GM12874 (cell line): Measurements from ENCODE around the gene SBF2.

Experiments
- TF ChIP-seq, protein P1 (sequence below): IDR thresholded peaks from 2 replicates; pipeline ENCODE4 v1.5.1; 2011; ENCODE audit warnings: low read depth, mild to moderate bottlenecking, control low read depth, low read length, moderate library complexity; ENCODE audit not compliant: insufficient read depth

SBF2 gene

DNA sequence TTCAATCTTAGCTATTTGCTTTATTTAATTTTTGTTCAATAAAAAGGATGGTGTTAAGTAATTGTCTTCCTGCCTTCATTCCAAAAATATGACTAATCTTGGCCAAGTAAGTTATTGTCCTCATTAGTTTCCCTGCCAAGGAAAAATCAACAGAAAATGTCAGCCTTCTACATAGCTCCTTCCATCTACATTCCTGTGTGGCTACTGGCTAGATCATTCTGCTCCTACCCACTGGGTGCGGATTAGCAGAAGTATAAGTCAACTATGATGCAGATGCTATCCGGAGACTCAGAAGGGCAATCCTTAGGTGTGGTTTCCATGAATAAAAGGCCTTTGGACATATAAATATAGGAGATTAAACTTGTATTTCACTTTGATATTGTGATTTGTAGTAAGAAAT, 154.4 kb downstream of the SBF2 start:
- TF ChIP-seq, protein P1, sequence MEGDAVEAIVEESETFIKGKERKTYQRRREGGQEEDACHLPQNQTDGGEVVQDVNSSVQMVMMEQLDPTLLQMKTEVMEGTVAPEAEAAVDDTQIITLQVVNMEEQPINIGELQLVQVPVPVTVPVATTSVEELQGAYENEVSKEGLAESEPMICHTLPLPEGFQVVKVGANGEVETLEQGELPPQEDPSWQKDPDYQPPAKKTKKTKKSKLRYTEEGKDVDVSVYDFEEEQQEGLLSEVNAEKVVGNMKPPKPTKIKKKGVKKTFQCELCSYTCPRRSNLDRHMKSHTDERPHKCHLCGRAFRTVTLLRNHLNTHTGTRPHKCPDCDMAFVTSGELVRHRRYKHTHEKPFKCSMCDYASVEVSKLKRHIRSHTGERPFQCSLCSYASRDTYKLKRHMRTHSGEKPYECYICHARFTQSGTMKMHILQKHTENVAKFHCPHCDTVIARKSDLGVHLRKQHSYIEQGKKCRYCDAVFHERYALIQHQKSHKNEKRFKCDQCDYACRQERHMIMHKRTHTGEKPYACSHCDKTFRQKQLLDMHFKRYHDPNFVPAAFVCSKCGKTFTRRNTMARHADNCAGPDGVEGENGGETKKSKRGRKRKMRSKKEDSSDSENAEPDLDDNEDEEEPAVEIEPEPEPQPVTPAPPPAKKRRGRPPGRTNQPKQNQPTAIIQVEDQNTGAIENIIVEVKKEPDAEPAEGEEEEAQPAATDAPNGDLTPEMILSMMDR: no peak

- TF ChIP-seq, protein P1: no peak
These were observed 154.9 kb downstream of the SBF2 start for GRCh38 chr11:10139143-10139542.

- TF ChIP-seq, protein P1: no peak
These were observed 159.0 kb downstream of the SBF2 start for GRCh38 chr11:10134975-10135481.

GRCh38 chr11:10130875-10131274, 163.1 kb downstream of the SBF2 start:
- TF ChIP-seq, protein P1: no peak

DNA sequence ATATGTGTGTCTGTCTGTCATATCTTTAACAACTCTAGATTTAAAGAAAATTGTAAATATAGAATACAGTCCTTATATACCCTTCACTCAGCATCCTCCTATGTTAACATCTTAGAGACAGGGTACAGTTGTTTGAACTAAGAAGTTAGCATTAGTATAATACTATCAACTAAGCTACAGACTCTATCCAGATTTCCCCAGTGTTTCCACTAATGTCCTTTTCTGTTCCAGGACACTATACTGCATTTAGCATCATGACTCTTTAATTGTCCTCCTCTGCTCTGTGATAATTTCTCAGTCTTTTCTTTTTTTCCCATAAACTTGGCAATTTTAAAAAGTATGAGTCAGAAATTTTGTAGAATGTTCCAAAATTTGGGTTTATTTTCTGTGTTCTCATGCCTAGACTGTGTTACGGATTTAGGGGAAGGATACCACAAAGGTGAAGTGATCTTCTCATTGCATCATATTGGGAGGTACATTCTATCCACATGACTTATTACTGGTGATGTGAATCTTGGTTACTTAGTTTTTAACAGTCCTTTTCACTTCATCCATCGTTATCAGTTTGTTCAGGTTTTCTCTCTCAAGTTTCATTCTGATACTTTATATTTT, 168.4 kb downstream of the SBF2 start:
- TF ChIP-seq, protein P1: no peak

DNA sequence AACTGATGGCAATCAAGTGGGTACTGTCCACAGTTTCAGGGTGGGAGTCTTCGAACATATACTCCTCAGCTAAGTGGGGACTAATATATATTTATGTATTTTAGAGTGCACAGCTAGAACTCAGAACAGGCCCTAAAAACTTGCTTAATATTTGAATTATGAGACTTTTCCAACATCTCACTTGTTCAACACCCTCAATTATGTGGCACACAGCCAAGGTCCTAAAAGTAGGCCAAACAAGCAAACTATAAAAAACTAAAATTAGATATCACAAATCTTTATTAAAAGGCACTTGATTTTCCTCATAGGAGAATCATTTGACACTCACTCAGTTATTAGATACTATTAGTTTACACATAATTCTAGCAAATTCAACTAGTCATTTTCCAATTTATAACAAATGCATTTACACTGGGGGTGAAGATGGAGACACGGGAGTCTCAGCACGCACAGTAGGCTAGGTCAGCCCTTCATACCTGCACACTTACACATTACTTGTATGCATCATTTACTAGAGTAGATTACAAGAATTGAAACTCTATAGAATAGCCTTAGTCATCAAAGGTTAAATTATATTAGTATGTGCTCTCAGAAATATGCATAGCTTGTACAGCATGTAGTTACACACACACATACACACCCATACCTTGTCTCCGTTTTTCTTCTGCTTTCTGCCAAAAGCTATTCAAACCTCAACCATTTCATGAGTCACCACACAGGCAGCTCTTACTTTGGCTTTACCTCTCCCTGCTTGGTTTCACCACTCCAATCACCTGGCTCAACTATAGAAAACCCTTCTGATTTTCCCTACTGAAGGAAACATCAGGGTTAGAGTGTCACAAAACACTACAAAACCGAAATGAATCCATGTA, 171.5 kb downstream of the SBF2 start:
- TF ChIP-seq, protein P1: no peak

GRCh38 chr11:10118865-10119264, 175.2 kb downstream of the SBF2 start:
- TF ChIP-seq, protein P1: no peak
